HEK293 (cell line): ENCODE results near the gene KRT78.

Experiments used
- GLIS1 ChIP-seq: fragments of 450-650 bp; formaldehyde crosslinking; IDR thresholded peaks from 2 replicates; pipeline ENCODE4 v1.5.1; 2016; ENCODE audit warnings: missing biosample characterization, missing genetic modification characterization
- HIC1 ChIP-seq: fragments of 450-650 bp; formaldehyde crosslinking; IDR thresholded peaks from 2 replicates; pipeline ENCODE4 v1.5.1; 2016; ENCODE audit warnings: missing biosample characterization, missing genetic modification characterization
- ZBTB20 ChIP-seq: fragments of 450-650 bp; formaldehyde crosslinking; IDR thresholded peaks from 2 replicates; pipeline ENCODE4 v1.5.1; 2016; ENCODE audit warnings: missing biosample characterization, missing genetic modification characterization
- ZNF24 ChIP-seq: fragments of 450-650 bp; formaldehyde crosslinking; IDR thresholded peaks from 2 replicates; pipeline ENCODE4 v1.5.1; 2016; ENCODE audit warnings: missing biosample characterization, missing genetic modification characterization
- ZNF660 ChIP-seq: fragments of 450-650 bp; IDR thresholded peaks from 2 replicates; pipeline ENCODE4 v1.5.1; 2018; ENCODE audit warnings: missing biosample characterization, mild to moderate bottlenecking, missing genetic modification characterization
- TF ChIP-seq, protein P1 (sequence below): fragments of 450-650 bp; formaldehyde crosslinking; IDR thresholded peaks from 2 replicates; pipeline ENCODE4 v1.5.1; 2016; ENCODE audit warnings: missing biosample characterization, missing genetic modification characterization
- TF ChIP-seq, protein P2 (sequence below): fragments of 450-650 bp; formaldehyde crosslinking; IDR thresholded peaks from 2 replicates; pipeline ENCODE4 v1.5.1; 2016; ENCODE audit warnings: missing biosample characterization, missing genetic modification characterization
- TF ChIP-seq, protein P3 (sequence below): fragments of 450-650 bp; formaldehyde crosslinking; IDR thresholded peaks from 2 replicates; pipeline ENCODE4 v1.5.1; 2016; ENCODE audit warnings: missing biosample characterization, missing genetic modification characterization

DNA sequence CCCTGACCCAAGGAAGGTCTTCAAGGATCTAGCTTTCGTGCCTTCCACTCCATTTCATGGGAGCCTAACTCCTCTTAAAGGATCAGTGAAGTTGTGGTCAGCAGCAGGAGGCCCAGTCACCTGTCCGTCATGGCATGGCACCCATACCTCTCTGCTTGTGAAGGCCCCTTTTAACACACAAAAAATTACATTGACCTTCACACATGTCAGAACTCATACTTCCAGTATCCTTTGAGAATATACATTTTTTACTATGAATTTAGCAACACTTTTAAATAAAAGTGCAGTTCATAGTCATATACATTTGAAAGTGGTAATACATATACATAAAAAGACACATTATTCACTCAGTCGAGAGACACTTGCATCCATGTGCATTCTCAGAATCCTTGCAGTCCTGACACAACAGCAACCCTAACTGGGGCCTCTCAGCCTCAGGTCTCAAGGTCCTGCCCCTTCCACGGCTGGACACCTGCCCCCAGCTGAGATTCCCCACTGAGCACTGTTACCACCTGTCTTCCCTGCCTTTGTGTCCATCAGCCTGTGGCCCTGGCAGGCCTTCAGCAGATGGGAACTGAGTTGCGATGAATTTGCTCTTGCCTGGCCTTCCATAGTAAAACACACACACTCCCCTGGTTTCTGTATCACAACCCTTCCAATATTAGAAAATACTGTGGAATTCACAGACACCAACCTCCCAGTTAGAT is 49.1 kb downstream of the KRT78 start:
- TF ChIP-seq ZNF660 = no peak
- TF ChIP-seq, protein P1, sequence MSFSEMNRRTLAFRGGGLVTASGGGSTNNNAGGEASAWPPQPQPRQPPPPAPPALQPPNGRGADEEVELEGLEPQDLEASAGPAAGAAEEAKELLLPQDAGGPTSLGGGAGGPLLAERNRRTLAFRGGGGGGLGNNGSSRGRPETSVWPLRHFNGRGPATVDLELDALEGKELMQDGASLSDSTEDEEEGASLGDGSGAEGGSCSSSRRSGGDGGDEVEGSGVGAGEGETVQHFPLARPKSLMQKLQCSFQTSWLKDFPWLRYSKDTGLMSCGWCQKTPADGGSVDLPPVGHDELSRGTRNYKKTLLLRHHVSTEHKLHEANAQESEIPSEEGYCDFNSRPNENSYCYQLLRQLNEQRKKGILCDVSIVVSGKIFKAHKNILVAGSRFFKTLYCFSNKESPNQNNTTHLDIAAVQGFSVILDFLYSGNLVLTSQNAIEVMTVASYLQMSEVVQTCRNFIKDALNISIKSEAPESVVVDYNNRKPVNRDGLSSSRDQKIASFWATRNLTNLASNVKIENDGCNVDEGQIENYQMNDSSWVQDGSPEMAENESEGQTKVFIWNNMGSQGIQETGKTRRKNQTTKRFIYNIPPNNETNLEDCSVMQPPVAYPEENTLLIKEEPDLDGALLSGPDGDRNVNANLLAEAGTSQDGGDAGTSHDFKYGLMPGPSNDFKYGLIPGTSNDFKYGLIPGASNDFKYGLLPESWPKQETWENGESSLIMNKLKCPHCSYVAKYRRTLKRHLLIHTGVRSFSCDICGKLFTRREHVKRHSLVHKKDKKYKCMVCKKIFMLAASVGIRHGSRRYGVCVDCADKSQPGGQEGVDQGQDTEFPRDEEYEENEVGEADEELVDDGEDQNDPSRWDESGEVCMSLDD = no peak
- TF ChIP-seq ZNF24 (tag by site-specific recombination) = no peak
- TF ChIP-seq ZBTB20 (tag by site-specific recombination) = no peak
- no peak for TF ChIP-seq HIC1 (tag by site-specific recombination)
- TF ChIP-seq, protein P2, sequence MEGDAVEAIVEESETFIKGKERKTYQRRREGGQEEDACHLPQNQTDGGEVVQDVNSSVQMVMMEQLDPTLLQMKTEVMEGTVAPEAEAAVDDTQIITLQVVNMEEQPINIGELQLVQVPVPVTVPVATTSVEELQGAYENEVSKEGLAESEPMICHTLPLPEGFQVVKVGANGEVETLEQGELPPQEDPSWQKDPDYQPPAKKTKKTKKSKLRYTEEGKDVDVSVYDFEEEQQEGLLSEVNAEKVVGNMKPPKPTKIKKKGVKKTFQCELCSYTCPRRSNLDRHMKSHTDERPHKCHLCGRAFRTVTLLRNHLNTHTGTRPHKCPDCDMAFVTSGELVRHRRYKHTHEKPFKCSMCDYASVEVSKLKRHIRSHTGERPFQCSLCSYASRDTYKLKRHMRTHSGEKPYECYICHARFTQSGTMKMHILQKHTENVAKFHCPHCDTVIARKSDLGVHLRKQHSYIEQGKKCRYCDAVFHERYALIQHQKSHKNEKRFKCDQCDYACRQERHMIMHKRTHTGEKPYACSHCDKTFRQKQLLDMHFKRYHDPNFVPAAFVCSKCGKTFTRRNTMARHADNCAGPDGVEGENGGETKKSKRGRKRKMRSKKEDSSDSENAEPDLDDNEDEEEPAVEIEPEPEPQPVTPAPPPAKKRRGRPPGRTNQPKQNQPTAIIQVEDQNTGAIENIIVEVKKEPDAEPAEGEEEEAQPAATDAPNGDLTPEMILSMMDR (tag by site-specific recombination) = no peak
- TF ChIP-seq, protein P3, sequence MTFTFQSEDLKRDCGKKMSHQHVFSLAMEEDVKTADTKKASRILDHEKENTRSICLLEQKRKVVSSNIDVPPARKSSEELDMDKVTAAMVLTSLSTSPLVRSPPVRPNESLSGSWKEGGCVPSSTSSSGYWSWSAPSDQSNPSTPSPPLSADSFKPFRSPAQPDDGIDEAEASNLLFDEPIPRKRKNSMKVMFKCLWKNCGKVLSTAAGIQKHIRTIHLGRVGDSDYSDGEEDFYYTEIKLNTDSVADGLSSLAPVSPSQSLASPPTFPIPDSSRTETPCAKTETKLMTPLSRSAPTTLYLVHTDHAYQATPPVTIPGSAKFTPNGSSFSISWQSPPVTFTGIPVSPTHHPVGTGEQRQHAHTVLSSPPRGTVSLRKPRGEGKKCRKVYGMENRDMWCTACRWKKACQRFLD = no peak
- no peak for TF ChIP-seq GLIS1
